ENCODE data around the gene ATF6.

Gene ATF6

DNA sequence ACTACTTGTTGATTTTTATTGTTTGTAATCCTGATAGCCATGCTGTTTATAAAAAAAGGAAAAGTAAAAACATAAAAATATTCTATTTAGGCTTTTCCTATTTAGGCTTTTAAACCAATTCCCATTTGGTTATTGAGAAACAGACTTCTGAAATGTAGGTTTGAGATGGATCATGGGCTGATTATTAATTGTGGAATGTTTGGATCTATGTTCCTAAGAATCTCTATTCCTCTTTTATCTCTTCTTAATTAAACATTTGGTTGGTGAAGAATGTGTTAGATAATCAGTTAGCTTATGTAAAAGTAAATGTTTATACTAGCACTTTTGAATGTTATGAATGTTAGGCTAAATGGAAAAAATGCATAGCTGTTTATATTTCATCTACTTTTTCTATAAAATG, 97.4 kb downstream of the ATF6 start:
- H3K4me3 ChIP-seq (ENCODE audit: low read depth, low read length) = no peak overlapping the region
- TF ChIP-seq, protein P1, sequence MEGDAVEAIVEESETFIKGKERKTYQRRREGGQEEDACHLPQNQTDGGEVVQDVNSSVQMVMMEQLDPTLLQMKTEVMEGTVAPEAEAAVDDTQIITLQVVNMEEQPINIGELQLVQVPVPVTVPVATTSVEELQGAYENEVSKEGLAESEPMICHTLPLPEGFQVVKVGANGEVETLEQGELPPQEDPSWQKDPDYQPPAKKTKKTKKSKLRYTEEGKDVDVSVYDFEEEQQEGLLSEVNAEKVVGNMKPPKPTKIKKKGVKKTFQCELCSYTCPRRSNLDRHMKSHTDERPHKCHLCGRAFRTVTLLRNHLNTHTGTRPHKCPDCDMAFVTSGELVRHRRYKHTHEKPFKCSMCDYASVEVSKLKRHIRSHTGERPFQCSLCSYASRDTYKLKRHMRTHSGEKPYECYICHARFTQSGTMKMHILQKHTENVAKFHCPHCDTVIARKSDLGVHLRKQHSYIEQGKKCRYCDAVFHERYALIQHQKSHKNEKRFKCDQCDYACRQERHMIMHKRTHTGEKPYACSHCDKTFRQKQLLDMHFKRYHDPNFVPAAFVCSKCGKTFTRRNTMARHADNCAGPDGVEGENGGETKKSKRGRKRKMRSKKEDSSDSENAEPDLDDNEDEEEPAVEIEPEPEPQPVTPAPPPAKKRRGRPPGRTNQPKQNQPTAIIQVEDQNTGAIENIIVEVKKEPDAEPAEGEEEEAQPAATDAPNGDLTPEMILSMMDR (IDR thresholded peaks at IDR 0.05; ENCODE audit: insufficient read depth, low read depth, low read length, missing control alignments) = no peak
- no peak for DNase-seq (ENCODE audit: low read depth)

DNA sequence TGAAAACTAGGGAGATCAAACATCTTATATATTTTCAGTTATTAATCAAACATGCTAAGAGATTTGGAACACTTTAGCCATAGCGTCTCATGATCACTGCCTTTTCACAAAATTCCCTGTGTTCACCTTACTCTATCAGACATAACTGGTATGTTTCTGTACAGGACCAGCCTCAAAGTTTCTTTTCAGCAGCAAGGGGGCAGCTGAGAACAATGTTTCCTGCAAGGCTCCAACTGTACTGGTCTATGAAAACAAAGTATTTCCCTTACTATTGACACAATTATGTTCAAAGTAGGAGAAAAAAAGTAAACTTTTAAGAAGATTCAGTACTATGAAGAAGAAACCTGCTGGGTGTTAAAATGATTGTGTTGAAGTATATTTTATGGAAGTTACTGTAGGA, 98.5 kb downstream of the ATF6 start:
- DNase-seq (ENCODE audit: low read depth) = no peak
- TF ChIP-seq, protein P1 (IDR thresholded peaks at IDR 0.05; ENCODE audit: insufficient read depth, low read depth, low read length, missing control alignments) = no peak
- no peak overlapping the region for H3K4me3 ChIP-seq (ENCODE audit: low read depth, low read length)

DNA sequence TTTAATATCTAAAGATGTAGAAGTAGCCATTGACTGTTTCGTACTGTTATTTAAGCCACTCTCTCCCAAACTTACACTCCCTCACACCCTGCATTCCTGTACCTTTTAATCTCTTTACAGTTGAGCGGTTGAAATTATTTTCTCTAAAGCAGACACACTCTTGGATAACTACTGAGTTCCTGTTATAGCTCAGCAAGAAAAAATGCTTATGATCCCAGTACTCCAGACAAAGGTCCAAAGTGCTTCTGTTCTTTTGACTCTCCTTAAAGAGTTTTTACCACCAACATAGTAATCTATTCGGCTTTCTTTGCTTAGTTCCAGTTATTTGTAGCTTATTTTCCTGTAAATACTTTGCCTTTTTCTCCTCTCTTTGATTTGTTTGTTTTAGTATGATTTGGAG, 100.1 kb downstream of the ATF6 start:
- TF ChIP-seq, protein P1 (IDR thresholded peaks at IDR 0.05; ENCODE audit: insufficient read depth, low read depth, low read length, missing control alignments) = no peak
- no peak overlapping the region for H3K4me3 ChIP-seq (ENCODE audit: low read depth, low read length)
- no peak for DNase-seq (ENCODE audit: low read depth)

DNA sequence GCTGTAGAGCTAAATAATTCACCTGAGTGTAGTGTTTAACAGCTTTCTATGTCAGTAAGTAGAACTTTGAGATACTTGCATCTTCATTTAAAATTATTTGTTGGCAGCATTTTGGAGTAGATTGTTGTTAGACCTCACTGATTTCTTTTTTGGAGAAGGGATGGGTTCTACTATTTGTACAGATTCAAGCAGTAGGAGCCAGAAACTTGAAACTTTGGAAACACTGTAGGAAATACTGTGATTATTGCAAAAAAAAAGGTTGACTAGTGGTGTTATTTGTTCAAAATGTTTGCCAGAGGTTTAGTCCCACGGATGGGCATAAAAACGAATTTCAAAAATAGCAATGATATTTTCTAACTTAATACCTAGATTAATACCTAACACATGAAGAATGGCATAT, 102.7 kb downstream of the ATF6 start:
- TF ChIP-seq, protein P1 (IDR thresholded peaks at IDR 0.05; ENCODE audit: insufficient read depth, low read depth, low read length, missing control alignments) = no peak
- no peak for DNase-seq (ENCODE audit: low read depth)
- H3K4me3 ChIP-seq (ENCODE audit: low read depth, low read length) = no peak overlapping the region

DNA sequence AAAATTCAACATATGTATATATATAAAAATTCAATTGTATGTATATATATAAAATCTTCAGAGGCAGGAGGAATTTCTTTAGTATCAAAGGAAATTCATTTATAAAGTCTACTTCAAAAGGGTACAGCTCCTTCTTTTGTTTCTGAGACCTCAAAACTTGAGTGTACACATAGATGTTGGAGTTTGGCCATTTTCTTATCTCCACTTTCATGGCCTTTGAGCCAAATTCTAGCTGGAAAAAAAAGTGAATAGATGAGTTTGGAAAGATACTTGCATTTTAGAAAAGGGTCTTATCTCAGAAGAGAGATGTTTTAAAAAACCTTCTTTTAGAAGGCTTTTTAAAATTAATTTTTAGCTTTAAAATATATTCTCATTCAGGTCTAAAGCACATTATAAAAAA, 103.2 kb downstream of the ATF6 start:
- no peak overlapping the region for H3K4me3 ChIP-seq (ENCODE audit: low read depth, low read length)
- TF ChIP-seq, protein P1 (IDR thresholded peaks at IDR 0.05; ENCODE audit: insufficient read depth, low read depth, low read length, missing control alignments) = no peak
- no peak for DNase-seq (ENCODE audit: low read depth)

DNA sequence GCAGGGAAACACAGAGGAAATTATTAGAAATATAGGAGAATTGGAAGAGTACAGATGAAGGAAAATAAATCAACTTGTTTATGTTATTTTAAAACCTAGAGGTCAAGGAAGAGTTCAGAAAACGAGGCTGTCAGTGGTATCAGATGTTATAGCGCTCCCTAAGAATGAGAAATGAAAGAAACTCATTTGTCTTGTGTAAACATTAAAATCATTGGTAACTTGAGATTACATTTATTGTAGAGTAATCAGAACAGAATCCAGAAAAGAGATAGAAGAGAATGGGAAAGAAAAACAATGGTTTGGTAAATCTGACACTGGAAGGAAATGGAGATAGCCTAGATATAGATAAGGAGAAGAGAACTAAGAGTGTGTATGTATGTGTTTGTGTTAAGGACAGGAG, 106.4 kb downstream of the ATF6 start:
- H3K4me3 ChIP-seq (ENCODE audit: low read depth, low read length) = no peak overlapping the region
- DNase-seq (ENCODE audit: low read depth) = no peak
- TF ChIP-seq, protein P1 (IDR thresholded peaks at IDR 0.05; ENCODE audit: insufficient read depth, low read depth, low read length, missing control alignments) = no peak

DNA sequence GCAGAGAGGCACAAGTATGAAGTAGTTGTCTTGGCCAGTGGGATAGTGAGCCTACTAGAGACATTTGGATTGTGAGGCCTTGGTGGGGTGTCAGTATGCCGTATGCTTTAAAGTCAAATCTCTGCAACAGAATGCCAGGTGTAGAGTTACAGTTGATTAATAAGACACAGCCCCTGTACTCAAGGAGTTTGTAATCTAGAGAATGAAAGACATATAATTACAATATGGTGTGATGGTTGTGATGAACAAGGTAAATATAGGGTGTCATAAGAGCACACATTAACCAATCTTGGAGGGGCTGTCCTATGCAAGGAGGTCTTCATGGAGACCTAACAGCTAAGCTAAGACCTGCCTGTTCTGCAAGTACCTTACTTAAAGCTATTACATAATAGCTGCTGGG, 113.1 kb downstream of the ATF6 start:
- TF ChIP-seq, protein P1 (IDR thresholded peaks at IDR 0.05; ENCODE audit: insufficient read depth, low read depth, low read length, missing control alignments) = no peak
- H3K4me3 ChIP-seq (ENCODE audit: low read depth, low read length) = no peak overlapping the region
- DNase-seq (ENCODE audit: low read depth) = no peak
